H1 (cell line): Measurements from ENCODE around the gene NAPA.

Experiments
- ATF3 ChIP-seq: IDR thresholded peaks from 2 replicates; pipeline ENCODE4 v1.6.1; 2011; ENCODE audit warnings: low read depth, mild to moderate bottlenecking, low read length; ENCODE audit not compliant: insufficient read depth
- BACH1 ChIP-seq: IDR thresholded peaks from 2 replicates; pipeline ENCODE4 v1.6.1; 2012; ENCODE audit warnings: low read length, improper control_type of control experiment
- BRCA1 ChIP-seq: IDR thresholded peaks from 2 replicates; pipeline ENCODE4 v1.6.1; 2012; ENCODE audit warnings: low read depth, low read length, improper control_type of control experiment
- CTCF ChIP-seq, 3 experiments: IDR thresholded peaks; 1 replicate in 2 of 3; 2 replicates in 1 of 3; pipeline versions ENCODE4 v1.5.1 to v1.6.1; 2011; ENCODE audit warnings: low read length in 3 of 3, mild to moderate bottlenecking in 3 of 3, inconsistent platforms in 2 of 3, low read depth in 1 of 3, moderate library complexity in 1 of 3; ENCODE audit not compliant: insufficient read depth in 1 of 3; ENCODE audit errors: control extremely low read depth in 1 of 3
- EP300 ChIP-seq, 2 experiments: IDR thresholded peaks; 1 replicate in 1 of 2; 2 replicates in 1 of 2; pipeline ENCODE4 v1.6.1; 2011 to 2012; ENCODE audit warnings: low read depth in 2 of 2, low read length in 2 of 2, mild to moderate bottlenecking in 2 of 2, borderline replicate concordance in 1 of 2, inconsistent platforms in 1 of 2, moderate library complexity in 1 of 2
- EZH2 ChIP-seq: fragments of 200-600 bp; sonication (generic); IDR thresholded peaks from 2 replicates; pipeline ENCODE4 v1.7.1; 2012; ENCODE audit warnings: low read depth, mild to moderate bottlenecking, moderate library complexity, low read length, inconsistent platforms; ENCODE audit not compliant: severe bottlenecking
- KDM1A ChIP-seq: fragments of 200-600, 300-600 bp; sonication (generic); IDR thresholded peaks from 2 replicates; pipeline ENCODE4 v1.7.1; 2016; ENCODE audit warnings: mild to moderate bottlenecking, low read length, borderline replicate concordance
- RAD21 ChIP-seq, 2 experiments: IDR thresholded peaks in 1 of 2; conservative IDR thresholded peaks in 1 of 2; 2 replicates each; pipeline ENCODE4 v1.6.1; 2011; ENCODE audit warnings: low read depth in 2 of 2, low read length in 2 of 2, improper control_type of control experiment in 1 of 2, inconsistent platforms in 1 of 2, mild to moderate bottlenecking in 1 of 2, moderate library complexity in 1 of 2

- TF ChIP-seq BACH1, result no peak
- no peak for TF ChIP-seq KDM1A
- no peak for TF ChIP-seq CTCF (IDR thresholded peaks at IDR 0.05; ENCODE audit: control extremely low read depth in 1 of 3, insufficient read depth in 1 of 3, low read depth in 1 of 3, low read length in 3 of 3)
- no peak for TF ChIP-seq EZH2
- no peak for TF ChIP-seq RAD21 (IDR thresholded peaks at IDR 0.05 in 1 of 2, conservative IDR thresholded peaks at IDR 0.05 in 1 of 2; ENCODE audit: low read depth in 2 of 2, low read length in 2 of 2)
- no peak for TF ChIP-seq BRCA1
- TF ChIP-seq ATF3, result no peak
- no peak for TF ChIP-seq EP300 (IDR thresholded peaks at IDR 0.05; ENCODE audit: borderline replicate concordance in 1 of 2, low read depth in 2 of 2, low read length in 2 of 2)
Measured at GRCh38 chr19:47514151-47514868, 553 bp downstream of the NAPA start.
